ENCODE results near the gene EEF1A2.

Gene EEF1A2

GRCh38 chr20:63478346-63479302 lies 20.3 kb downstream of the EEF1A2 start:
- TF ChIP-seq CTCF (IDR thresholded peaks at IDR 0.05; ENCODE audit: low read depth, low read length) = no peak
- DNase-seq (ENCODE audit: low read depth in 2 of 2) = no peak
- H3K4me3 ChIP-seq (replicated peaks in 1 of 2; ENCODE audit: low read depth in 2 of 2, low read length in 2 of 2) = no peak overlapping the region

GRCh38 chr20:63477944-63478343 lies 20.9 kb downstream of the EEF1A2 start:
- DNase-seq (ENCODE audit: low read depth in 2 of 2) = no peak
- H3K4me3 ChIP-seq (replicated peaks in 1 of 2; ENCODE audit: low read depth in 2 of 2, low read length in 2 of 2) = no peak overlapping the region
- no peak for TF ChIP-seq CTCF (IDR thresholded peaks at IDR 0.05; ENCODE audit: low read depth, low read length)

- H3K4me3 ChIP-seq (replicated peaks in 1 of 2; ENCODE audit: low read depth in 2 of 2, low read length in 2 of 2) = no peak overlapping the region
- no peak for TF ChIP-seq CTCF (IDR thresholded peaks at IDR 0.05; ENCODE audit: low read depth, low read length)
- DNase-seq (ENCODE audit: low read depth in 2 of 2) = no peak
Observed at GRCh38 chr20:63477061-63477616, 21.7 kb downstream of the EEF1A2 start.

- DNase-seq (ENCODE audit: low read depth in 2 of 2) = peak; percentile 30 to 33
- TF ChIP-seq CTCF (IDR thresholded peaks at IDR 0.05; ENCODE audit: low read depth, low read length) = no peak
- no peak overlapping the region for H3K4me3 ChIP-seq (replicated peaks in 1 of 2; ENCODE audit: low read depth in 2 of 2, low read length in 2 of 2)
Observed at GRCh38 chr20:63475209-63475608, 23.7 kb downstream of the EEF1A2 start.

- no peak for TF ChIP-seq CTCF (IDR thresholded peaks at IDR 0.05; ENCODE audit: low read depth, low read length)
- H3K4me3 ChIP-seq (replicated peaks in 1 of 2; ENCODE audit: low read depth in 2 of 2, low read length in 2 of 2) = no peak overlapping the region
- no peak for DNase-seq (ENCODE audit: low read depth in 2 of 2)
Observed at GRCh38 chr20:63473555-63474449, 25.1 kb downstream of the EEF1A2 start.

- H3K4me3 ChIP-seq (replicated peaks in 1 of 2; ENCODE audit: low read depth in 2 of 2, low read length in 2 of 2) = no peak overlapping the region
- DNase-seq (ENCODE audit: low read depth in 2 of 2) = no peak
- no peak for TF ChIP-seq CTCF (IDR thresholded peaks at IDR 0.05; ENCODE audit: low read depth, low read length)
Observed at GRCh38 chr20:63472862-63473390, 26.0 kb downstream of the EEF1A2 start.

Measured in cardiac fibroblast (primary cell).